ENCODE measurements around the gene ADAM12.

DNA sequence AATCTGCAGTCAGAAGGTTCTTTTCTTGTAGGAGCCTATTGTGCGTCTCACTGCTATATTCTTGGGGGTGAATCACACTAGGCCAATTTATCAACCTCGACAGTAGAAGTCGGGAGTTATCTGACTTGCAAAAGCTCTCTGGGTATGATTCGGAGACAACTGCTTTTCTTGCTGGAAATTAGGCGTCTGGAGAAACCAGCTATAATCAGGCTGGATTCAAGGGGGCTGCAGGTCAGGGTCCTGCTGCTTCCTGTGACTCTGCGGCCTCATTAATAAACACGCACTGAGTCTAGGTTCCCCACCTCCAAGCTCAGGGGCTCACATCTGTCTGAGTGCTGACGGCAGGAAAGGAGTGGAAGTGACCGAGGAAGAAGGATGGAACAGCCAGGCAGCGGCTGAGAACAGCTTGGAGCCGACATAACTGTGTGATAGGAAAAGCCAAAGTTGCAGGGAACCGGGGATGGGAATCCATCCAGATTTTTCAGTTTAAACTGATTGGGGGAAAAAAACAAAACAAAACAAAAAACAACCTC, 307.3 kb downstream of the ADAM12 start:
- TF ChIP-seq, protein P1, sequence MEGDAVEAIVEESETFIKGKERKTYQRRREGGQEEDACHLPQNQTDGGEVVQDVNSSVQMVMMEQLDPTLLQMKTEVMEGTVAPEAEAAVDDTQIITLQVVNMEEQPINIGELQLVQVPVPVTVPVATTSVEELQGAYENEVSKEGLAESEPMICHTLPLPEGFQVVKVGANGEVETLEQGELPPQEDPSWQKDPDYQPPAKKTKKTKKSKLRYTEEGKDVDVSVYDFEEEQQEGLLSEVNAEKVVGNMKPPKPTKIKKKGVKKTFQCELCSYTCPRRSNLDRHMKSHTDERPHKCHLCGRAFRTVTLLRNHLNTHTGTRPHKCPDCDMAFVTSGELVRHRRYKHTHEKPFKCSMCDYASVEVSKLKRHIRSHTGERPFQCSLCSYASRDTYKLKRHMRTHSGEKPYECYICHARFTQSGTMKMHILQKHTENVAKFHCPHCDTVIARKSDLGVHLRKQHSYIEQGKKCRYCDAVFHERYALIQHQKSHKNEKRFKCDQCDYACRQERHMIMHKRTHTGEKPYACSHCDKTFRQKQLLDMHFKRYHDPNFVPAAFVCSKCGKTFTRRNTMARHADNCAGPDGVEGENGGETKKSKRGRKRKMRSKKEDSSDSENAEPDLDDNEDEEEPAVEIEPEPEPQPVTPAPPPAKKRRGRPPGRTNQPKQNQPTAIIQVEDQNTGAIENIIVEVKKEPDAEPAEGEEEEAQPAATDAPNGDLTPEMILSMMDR (IDR thresholded peaks at IDR 0.05 in 8 of 11, conservative IDR thresholded peaks at IDR 0.05 in 3 of 11), result no peak
- no peak for TF ChIP-seq POLR2A (IDR thresholded peaks at IDR 0.05)
- TF ChIP-seq POLR2AphosphoS5 (IDR thresholded peaks at IDR 0.05), result no peak

Data from spleen (tissue), 7 donors.